Measurements from ENCODE around the gene PMEPA1. TPM values are rescaled to one million over a fixed set of nuclear protein-coding genes. Genes with fewer than 3 reads are reported as not detected.
A peak's percentile ranks its signal among the peaks of the same experiment; 100 is the strongest.

Gene PMEPA1
- total and polyA plus RNA-seq, 2 donors (not counting 1 experiment from before 2014, with no cell fraction given): 9.9 to 37.4 TPM

- peaks cover 89% of the 10 kb centered on the region for H3K79me2 ChIP-seq (ENCODE audit: control insufficient read depth, insufficient read depth, low read length)
- H4K20me1 ChIP-seq (ENCODE audit: control insufficient read depth, insufficient read depth, low read length, poor library complexity, severe bottlenecking): peaks cover 33% of the 10 kb centered on the region
- H3K4me1 Mint-ChIP-seq: peaks cover 79% of the 10 kb centered on the region
- no peaks in the 10 kb centered on the region for H3K27me3 ChIP-seq (replicated peaks in 1 of 4; ENCODE audit: control extremely low read depth in 1 of 4, control insufficient read depth in 3 of 4, insufficient read depth in 4 of 4, low read length in 3 of 4)
- ATAC-seq (ENCODE audit: low read depth) (no peak), DNase-seq (no peak)
- H3K9me3 ChIP-seq (ENCODE audit: control extremely low read depth in 1 of 3, control insufficient read depth in 2 of 3, insufficient read depth in 1 of 3, low read length in 2 of 3): no peaks in the 10 kb centered on the region
- peak overlapping the region; percentile 81 for H3K9ac ChIP-seq (ENCODE audit: low read length)
- no peak overlapping the region for H2AFZ ChIP-seq (ENCODE audit: insufficient read depth, low read depth, low read length, poor library complexity, severe bottlenecking)
- H3K36me3 ChIP-seq (replicated peaks in 1 of 2; ENCODE audit: control extremely low read depth in 1 of 2, control insufficient read depth in 1 of 2, extremely low read depth in 1 of 2, insufficient read depth in 2 of 2, low read length in 1 of 2): peaks cover 0 to 6% of the 10 kb centered on the region in 2 experiments
- H3K4me3 ChIP-seq (ENCODE audit: control extremely low read depth in 1 of 5, extremely low read depth in 1 of 5, insufficient read depth in 1 of 5, low read depth in 2 of 5, low read length in 4 of 5): peak overlapping the region in 4 of 5 experiments; percentile 8 to 96 (median 35)
- H3K4me1 ChIP-seq (ENCODE audit: control insufficient read depth in 2 of 2, insufficient read depth in 2 of 2, low read length in 2 of 2): peaks cover 76 to 83% of the 10 kb centered on the region in 2 donors
- H3K27me3 Mint-ChIP-seq: no peaks in the 10 kb centered on the region
- WGBS (ENCODE audit: insufficient coverage): 92% methylated on average over 5 of the region's 7 CpGs
- H3K4me2 ChIP-seq (replicated peaks; ENCODE audit: low read depth, low read length, poor library complexity, severe bottlenecking): peak overlapping the region; percentile 83
- no peaks in the 10 kb centered on the region for H3K9me3 Mint-ChIP-seq (ENCODE audit: insufficient read depth)
- ChIA-PET CTCF (interaction anchor here (0.8 to 4.1 kb wide), 6 partner anchors 13 to 54 kb away, joined by 3 to 26 read pairs (median 5); no protein-coding TSS in a partner anchor), POLR2A (interaction anchor here (1.3 to 2.9 kb wide), 3 partner anchors 10 to 25 kb away, joined by 3 to 15 read pairs (median 4); no protein-coding TSS in a partner anchor)
- peak overlapping the region; percentile 14 to 86 for H3K27ac ChIP-seq (ENCODE audit: low read length in 2 of 2)
- peak overlapping the region; percentile 92 for H3K27ac Mint-ChIP-seq
- no peak for TF ChIP-seq EZH2 (IDR thresholded peaks at IDR 0.05; ENCODE audit: borderline replicate concordance, insufficient read depth, low read depth, low read length, poor library complexity, severe bottlenecking)
- TF ChIP-seq, protein P1, sequence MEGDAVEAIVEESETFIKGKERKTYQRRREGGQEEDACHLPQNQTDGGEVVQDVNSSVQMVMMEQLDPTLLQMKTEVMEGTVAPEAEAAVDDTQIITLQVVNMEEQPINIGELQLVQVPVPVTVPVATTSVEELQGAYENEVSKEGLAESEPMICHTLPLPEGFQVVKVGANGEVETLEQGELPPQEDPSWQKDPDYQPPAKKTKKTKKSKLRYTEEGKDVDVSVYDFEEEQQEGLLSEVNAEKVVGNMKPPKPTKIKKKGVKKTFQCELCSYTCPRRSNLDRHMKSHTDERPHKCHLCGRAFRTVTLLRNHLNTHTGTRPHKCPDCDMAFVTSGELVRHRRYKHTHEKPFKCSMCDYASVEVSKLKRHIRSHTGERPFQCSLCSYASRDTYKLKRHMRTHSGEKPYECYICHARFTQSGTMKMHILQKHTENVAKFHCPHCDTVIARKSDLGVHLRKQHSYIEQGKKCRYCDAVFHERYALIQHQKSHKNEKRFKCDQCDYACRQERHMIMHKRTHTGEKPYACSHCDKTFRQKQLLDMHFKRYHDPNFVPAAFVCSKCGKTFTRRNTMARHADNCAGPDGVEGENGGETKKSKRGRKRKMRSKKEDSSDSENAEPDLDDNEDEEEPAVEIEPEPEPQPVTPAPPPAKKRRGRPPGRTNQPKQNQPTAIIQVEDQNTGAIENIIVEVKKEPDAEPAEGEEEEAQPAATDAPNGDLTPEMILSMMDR (IDR thresholded peaks at IDR 0.05): no peak
- intact Hi-C loops (cut with micrococcal nuclease): loop anchor here (10.0 kb wide), 2 partner anchors 223 to 1417 kb away; no protein-coding TSS in a partner anchor
- peak overlapping the region; percentile 99 for H3K4me3 Mint-ChIP-seq
These were observed 2.5 kb downstream of the PMEPA1 start for GRCh38 chr20:57707320-57707719.

DNA sequence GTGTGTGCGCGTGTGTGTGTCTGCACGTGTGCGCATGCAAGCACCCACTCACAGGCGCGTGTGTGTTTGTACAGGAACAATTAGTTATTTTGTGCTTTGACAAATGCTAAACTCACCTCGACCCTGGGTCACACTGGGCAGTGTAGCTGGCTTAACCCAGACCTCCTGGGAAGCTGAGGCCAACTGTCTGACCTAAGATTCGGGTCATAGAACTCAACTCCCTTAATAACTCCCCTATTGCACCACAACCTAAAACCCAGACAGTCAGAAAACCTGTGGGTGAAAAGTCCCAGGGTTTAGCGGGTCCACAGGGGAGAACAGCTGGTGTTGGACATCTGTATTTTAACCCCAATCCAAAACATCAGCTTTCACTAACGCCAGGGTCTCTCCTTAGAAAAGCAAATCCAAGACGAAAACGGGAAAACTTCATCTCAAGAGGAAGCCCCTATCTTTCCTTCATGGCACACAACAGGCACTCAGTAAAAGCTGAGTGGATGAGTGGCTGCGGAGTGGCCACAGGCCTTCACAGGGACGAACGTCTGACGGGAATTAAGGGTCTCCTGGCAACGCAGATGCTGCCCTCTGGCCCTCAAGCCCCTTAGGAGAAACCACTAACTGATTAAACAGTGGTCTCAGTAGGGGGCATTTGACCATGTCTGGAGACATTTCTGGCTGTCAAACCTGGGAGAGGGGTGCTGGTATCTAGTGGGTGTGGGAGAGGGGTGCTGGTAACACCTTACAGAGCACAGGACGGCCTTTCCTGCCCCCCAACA lies 4.5 kb downstream of the PMEPA1 start:
- H3K27me3 ChIP-seq (replicated peaks in 1 of 4; ENCODE audit: control extremely low read depth in 1 of 4, control insufficient read depth in 3 of 4, insufficient read depth in 4 of 4, low read length in 3 of 4): no peaks in the 10 kb centered on the region
- TF ChIP-seq, protein P1 (IDR thresholded peaks at IDR 0.05): no peak
- Mint-ChIP-seq H3K4me1 (peaks cover 84% of the 10 kb centered on the region), H3K27ac (peak overlapping the region; percentile 92), H3K9me3 (ENCODE audit: insufficient read depth) (no peaks in the 10 kb centered on the region), H3K4me3 (peak overlapping the region; percentile 39), H3K27me3 (no peaks in the 10 kb centered on the region)
- ATAC-seq (ENCODE audit: low read depth) (no peak), DNase-seq (no peak)
- H2AFZ ChIP-seq (ENCODE audit: insufficient read depth, low read depth, low read length, poor library complexity, severe bottlenecking): no peak overlapping the region
- peaks cover 89% of the 10 kb centered on the region for H3K79me2 ChIP-seq (ENCODE audit: control insufficient read depth, insufficient read depth, low read length)
- 87% methylated on average over 11 of the region's 18 CpGs for WGBS (ENCODE audit: insufficient coverage)
- intact Hi-C loops (cut with micrococcal nuclease): loop anchor here (10.0 kb wide), 2 partner anchors 221 to 1419 kb away; no protein-coding TSS in a partner anchor
- CTCF ChIA-PET: interaction anchor here (0.9 to 4.1 kb wide), 2 partner anchors 8 to 23 kb away, joined by 3 to 26 read pairs; no protein-coding TSS in a partner anchor
- H3K9me3 ChIP-seq (ENCODE audit: control extremely low read depth in 1 of 3, control insufficient read depth in 2 of 3, insufficient read depth in 1 of 3, low read length in 2 of 3): no peaks in the 10 kb centered on the region
- H4K20me1 ChIP-seq (ENCODE audit: control insufficient read depth, insufficient read depth, low read length, poor library complexity, severe bottlenecking): peaks cover 33% of the 10 kb centered on the region
- POLR2A ChIA-PET: no interaction called here
- peak overlapping the region; percentile 83 for H3K4me2 ChIP-seq (replicated peaks; ENCODE audit: low read depth, low read length, poor library complexity, severe bottlenecking)
- H3K9ac ChIP-seq (ENCODE audit: low read length): no peak overlapping the region
- no peak overlapping the region for H3K4me3 ChIP-seq (ENCODE audit: control extremely low read depth in 1 of 5, extremely low read depth in 1 of 5, insufficient read depth in 1 of 5, low read depth in 2 of 5, low read length in 4 of 5)
- H3K27ac ChIP-seq (ENCODE audit: low read length in 2 of 2): peak overlapping the region in 1 of 2 donors; percentile 31
- H3K36me3 ChIP-seq (replicated peaks in 1 of 2; ENCODE audit: control extremely low read depth in 1 of 2, control insufficient read depth in 1 of 2, extremely low read depth in 1 of 2, insufficient read depth in 2 of 2, low read length in 1 of 2): peaks cover 0 to 6% of the 10 kb centered on the region in 2 experiments
- H3K4me1 ChIP-seq (ENCODE audit: control insufficient read depth in 2 of 2, insufficient read depth in 2 of 2, low read length in 2 of 2): peaks cover 82 to 86% of the 10 kb centered on the region in 2 donors
